GM18909 (cell line): ENCODE data around the gene MAD1L1.

Experiments
- ATAC-seq: cut with Tn5 transposase; IDR thresholded peaks from one replicate; pipeline ENCODE4 v1.9.1; 2021; ENCODE audit warnings: mild to moderate bottlenecking; ENCODE audit not compliant: unreplicated experiment, poor library complexity

The MAD1L1 gene

GRCh38 chr7:2202901-2203765 is 29.6 kb downstream of the MAD1L1 start:
- no peak for ATAC-seq

DNA sequence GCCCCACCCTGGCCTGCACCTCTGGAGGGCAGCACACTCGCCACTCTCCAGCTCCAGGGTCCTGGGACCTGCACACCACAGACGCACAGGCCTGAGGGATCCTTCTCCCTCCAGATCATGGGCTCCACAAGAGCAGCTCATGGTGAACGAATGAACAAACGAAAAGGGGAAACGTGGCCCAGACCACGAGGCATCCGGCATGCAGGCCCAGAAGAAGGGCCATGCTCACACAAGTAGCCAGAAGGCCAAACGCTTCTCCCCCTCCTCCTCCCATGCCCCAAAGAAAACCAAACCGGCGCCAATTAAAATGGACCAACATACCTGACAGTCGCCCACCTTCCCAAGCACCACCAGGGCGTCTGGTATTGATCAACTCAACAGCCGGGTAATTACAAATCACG is 30.4 kb downstream of the MAD1L1 start:
- ATAC-seq = no peak

GRCh38 chr7:2201686-2202360 is 30.9 kb downstream of the MAD1L1 start:
- no peak for ATAC-seq

- no peak for ATAC-seq
Observed at GRCh38 chr7:2201128-2201527, 31.6 kb downstream of the MAD1L1 start.

- ATAC-seq = no peak
Observed at GRCh38 chr7:2200584-2200980, 32.2 kb downstream of the MAD1L1 start.

GRCh38 chr7:2199956-2200583 is 32.7 kb downstream of the MAD1L1 start:
- ATAC-seq = no peak

- no peak for ATAC-seq
Observed at GRCh38 chr7:2199528-2199927, 33.2 kb downstream of the MAD1L1 start.

DNA sequence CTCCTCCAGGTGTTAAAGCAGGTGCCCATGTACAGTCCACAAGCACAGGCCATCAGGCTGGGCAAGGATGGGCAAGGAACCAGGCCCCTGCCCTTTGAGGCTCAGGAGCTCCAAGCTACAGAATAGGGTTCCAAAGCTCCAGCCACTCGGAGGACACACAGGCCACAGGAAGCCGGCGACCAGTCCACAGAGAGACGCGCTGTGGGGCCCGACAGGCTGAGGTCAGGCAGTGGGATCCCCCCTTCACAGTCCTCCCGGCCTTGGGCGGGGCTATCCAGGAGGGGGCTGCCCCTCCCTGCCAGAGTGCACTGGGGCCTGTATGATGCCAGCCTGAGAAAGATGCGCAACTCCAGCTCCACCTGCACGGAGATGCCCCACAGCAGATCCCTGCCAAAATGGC is 34.0 kb downstream of the MAD1L1 start:
- ATAC-seq = no peak

DNA sequence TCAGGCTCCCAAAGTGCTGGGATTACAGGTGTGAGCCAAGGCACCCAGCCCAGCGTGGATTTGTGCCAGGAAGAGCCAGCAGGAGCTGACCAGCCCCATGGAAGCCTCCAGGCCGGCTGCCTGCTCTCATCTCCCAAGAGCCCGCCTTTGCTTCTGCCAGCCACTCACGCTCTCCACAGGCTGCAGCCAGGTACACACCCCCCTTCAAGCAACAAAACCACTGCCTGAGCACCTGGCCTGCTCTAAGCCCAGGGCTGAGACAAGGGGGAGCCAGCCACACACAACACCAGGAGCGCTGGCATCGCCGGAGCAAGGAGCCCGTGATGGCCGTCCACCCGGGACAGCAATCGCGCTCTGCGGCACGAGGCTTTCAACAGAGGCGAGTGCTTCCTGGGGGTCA is 34.5 kb downstream of the MAD1L1 start:
- no peak for ATAC-seq

GRCh38 chr7:2197436-2198155 is 35.1 kb downstream of the MAD1L1 start:
- ATAC-seq = no peak

DNA sequence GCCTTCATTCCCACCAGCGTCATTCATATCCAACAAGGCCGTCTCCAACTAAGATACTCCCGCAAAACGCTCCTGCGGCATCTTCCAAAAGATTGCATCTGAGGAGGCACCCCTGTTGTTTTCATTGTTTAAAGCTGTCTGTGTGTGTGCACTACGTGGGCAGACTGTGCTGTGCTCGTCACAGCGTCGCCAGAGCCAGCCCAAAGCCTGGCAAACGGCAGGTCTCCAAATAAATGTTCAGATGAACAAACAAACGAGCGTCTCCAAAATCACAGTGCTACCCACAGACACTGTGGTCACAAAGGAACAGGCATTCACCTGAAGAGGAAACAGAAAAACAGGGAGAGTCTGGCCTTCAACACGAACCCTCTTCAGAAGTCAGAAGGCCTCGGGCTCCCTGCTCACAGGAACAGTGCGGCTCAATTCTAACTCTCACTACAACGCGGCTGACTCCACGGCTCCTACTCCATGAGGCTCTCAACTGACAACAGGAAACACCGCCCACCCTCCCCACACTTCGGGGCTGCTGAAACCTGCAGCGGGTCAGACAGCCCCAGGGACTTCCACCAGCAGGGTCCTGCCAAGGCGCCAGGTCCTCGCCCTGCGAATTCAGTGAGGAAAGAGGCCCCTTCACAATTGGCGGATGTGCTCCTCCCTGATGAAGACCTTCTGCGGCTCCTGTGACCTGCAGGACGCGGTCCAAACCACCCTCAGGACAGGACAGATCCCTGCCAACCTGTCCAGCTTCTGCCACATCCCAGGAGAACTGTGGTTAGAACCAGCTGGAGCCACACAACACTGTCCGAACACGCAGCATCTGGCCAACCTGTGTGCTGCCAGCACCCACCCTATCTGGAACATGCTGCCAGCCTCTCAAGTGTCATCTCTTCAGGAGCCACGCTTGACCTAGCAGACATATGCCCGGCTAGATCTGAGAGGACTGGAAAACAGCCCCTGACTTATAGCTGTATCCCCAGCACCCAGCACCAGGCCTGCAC is 36.1 kb downstream of the MAD1L1 start:
- no peak for ATAC-seq

DNA sequence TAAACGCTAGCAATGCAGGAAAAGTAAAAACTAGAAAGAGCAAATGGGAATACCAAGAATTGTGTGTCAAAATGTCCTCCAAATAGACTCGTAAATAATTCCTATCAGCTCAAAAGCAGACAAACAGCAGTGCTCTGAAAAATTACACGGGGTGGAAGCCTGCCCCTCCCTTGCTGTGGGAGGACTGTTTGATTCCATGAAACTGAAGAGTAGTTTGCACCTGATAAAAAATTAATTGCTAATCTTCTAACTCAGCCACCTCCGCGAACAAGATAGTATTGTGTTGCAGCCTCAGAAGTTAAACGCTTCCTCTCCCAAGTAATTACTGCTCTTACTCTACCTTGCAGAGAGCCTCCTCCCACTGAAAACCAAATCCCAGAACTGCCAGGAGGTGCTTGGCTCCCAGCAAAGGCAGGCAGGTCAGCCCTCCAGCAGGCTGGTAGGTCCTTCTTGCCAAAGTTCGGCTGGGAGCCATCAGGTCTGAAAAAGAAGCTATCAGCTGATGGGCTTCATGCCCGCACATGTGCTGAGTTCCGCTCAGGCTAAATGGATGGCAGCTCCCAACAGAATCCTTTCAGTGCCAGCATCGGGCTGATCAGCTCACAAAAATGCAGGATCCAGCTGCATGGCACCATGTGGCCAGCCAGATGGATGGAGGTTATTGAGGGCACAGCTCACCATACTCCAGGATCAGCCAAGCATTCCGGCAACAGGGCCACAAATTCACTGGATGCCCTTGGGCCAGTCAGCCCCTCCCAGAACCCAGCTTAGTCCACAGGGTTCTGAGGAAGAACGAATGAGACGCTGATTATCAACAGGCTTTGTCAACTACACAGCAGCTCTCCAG is 37.1 kb downstream of the MAD1L1 start:
- ATAC-seq = no peak

GRCh38 chr7:2193575-2194305 is 39.0 kb downstream of the MAD1L1 start:
- no peak for ATAC-seq

DNA sequence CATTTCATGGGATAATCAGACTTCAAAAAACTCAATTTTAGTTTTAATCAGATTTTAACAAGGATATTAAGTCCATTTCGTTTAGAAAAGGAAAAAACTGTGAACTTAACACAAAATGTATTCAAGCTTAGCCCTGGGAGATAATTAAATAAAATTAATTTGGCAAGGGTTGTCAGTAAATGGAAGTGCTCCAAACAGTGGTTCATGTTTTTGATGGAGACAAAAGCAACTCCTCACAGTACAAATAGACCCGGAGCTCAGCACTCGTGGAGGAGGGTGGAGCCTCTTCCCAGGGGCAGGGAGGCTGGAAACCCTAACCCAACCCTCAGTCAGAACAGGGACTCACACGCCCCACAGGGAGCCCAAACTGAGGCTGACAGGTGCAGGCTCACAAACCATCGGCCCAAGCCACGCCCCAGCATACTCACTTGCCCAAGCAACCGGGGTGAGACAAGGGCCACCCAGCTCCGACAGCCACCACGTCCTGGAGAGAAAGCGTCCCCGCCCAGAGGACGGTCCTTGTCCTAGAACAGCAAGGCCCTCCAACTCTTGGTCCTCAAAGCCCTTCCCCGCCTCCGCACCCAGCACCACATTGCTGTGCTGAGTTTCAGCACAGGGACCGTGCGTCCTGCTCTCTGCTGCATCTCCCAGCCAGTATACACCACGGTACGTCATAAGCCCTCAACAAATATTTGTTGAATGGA is 39.8 kb downstream of the MAD1L1 start:
- ATAC-seq = no peak

DNA sequence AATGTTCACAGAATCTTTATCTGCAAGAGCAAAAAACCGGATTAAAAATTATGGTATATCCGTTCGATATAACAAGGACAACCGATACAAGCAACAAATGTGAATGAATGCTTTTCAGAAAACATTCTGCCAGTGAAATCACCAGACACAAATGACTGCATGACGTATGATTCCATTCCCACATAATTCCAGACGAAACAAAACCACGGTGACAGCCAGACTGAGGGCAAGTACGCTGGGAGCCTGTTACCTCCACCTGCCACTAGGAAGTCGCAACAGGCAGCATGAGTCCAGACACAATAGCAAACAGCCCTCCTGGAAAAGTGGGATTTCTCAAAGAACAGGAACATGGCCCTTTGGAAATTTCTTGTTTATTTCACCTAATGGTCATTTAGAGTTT is 41.7 kb downstream of the MAD1L1 start:
- ATAC-seq = no peak

DNA sequence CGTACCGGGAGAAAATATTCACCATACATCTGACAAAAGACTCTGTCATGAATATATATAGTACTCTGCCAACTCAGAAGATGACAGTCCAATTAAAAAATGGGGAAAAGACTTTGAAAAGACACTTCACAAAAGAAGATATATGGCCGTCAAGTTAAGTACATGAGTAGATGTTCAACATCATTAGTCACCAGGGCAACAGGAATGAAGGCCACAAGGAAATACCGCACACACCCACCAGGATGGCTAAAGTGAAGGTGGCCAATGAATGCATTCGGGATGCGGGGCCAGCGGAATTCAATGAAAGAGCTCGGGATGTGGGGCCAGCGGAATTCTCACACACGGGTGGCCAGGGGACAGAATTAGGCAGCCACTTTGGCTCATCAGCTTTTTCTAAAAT is 42.2 kb downstream of the MAD1L1 start:
- ATAC-seq = no peak

DNA sequence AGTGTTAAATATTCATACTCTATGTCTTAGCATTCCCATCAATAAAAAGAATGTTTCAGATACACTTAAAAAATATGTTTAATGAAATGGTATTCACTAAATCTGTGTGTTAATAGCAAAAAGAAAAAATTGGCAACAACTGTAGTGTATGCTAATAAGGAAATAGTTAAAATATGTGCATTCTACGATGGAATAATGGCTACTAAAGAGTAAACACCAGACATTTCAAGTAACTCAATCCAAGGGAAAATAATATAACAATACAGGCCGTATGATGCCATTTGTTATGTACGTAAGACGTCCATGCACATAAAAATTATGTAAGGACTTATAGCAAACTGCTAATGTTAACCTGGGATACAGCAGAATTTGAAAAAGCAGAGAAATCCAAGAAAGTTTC is 46.6 kb downstream of the MAD1L1 start:
- ATAC-seq = no peak
